ENCODE data around the gene IFT27.

IFT27 gene

GRCh38 chr22:36765943-36766450 lies 9.9 kb downstream of the IFT27 start:
- H3K4me3 ChIP-seq (replicated peaks; ENCODE audit: low read depth, low read length), result no peak overlapping the region
- DNase-seq (ENCODE audit: low read depth), result no peak
- TF ChIP-seq, protein P1, sequence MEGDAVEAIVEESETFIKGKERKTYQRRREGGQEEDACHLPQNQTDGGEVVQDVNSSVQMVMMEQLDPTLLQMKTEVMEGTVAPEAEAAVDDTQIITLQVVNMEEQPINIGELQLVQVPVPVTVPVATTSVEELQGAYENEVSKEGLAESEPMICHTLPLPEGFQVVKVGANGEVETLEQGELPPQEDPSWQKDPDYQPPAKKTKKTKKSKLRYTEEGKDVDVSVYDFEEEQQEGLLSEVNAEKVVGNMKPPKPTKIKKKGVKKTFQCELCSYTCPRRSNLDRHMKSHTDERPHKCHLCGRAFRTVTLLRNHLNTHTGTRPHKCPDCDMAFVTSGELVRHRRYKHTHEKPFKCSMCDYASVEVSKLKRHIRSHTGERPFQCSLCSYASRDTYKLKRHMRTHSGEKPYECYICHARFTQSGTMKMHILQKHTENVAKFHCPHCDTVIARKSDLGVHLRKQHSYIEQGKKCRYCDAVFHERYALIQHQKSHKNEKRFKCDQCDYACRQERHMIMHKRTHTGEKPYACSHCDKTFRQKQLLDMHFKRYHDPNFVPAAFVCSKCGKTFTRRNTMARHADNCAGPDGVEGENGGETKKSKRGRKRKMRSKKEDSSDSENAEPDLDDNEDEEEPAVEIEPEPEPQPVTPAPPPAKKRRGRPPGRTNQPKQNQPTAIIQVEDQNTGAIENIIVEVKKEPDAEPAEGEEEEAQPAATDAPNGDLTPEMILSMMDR (IDR thresholded peaks at IDR 0.05; ENCODE audit: low read length, missing control alignments), result no peak

GRCh38 chr22:36765131-36765942 lies 10.6 kb downstream of the IFT27 start:
- DNase-seq (ENCODE audit: low read depth), result no peak
- no peak overlapping the region for H3K4me3 ChIP-seq (replicated peaks; ENCODE audit: low read depth, low read length)
- TF ChIP-seq, protein P1 (IDR thresholded peaks at IDR 0.05; ENCODE audit: low read length, missing control alignments), result no peak

DNA sequence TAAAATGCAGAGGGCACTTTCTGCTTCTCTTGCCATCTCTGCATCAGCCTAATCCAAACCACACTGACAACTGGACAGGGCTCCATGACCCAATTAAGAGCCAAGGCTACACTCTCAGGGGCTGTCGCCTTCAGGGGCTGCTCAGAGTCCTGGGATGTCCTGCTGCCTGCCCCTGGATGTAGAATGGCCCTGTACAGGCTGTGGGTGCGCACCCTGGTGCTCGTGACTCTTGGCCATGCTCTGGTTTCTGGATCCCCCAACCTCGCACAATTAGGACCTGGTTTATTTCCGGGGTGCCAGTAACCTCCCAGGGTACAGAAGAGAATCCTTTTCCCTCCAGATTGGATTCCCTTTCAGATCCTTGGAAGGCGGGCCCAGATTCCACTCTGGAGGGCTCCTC lies 11.3 kb downstream of the IFT27 start:
- no peak for DNase-seq (ENCODE audit: low read depth)
- TF ChIP-seq, protein P1 (IDR thresholded peaks at IDR 0.05; ENCODE audit: low read length, missing control alignments), result no peak
- no peak overlapping the region for H3K4me3 ChIP-seq (replicated peaks; ENCODE audit: low read depth, low read length)

DNA sequence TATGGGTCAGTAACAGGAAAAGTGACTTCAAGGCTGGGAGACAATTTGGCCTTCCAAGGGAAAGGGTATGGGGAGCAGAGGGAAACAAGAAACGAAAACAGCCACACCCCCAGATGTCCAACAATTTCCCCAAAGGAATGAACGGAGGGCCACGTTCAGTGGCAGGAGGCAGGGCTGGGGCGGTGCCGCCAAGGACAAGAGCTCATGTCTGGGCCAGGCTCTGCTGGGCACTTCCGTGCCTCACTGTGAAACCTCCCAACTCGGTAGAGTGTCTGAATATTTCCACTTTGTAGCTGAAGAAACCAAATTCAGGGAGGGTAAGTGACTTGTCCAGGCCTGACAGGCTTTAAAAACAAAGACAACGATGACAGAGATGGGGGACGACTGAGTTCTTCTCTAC lies 11.9 kb downstream of the IFT27 start:
- no peak overlapping the region for H3K4me3 ChIP-seq (replicated peaks; ENCODE audit: low read depth, low read length)
- TF ChIP-seq, protein P1 (IDR thresholded peaks at IDR 0.05; ENCODE audit: low read length, missing control alignments), result no peak
- DNase-seq (ENCODE audit: low read depth), result no peak

DNA sequence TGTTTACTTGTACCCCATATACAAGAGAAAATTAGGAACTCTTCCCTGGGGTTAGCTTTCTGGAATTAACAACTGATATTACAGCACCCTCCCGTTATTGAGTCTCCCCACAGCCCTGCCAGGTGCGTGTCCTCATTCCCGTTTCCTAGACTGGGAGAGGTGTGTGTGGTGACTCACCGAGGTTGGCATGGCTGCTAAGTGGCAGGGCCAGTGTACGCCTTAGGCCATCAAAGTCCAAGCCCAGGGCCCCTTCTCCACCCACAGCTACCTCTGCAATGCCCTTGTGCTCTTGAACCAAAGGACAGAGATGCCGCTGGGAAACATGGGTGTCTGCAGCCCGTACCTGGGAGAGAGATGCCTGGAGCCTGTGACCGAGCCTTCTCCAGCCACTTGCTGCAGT lies 12.3 kb downstream of the IFT27 start:
- H3K4me3 ChIP-seq (replicated peaks; ENCODE audit: low read depth, low read length), result no peak overlapping the region
- DNase-seq (ENCODE audit: low read depth), result no peak
- TF ChIP-seq, protein P1 (IDR thresholded peaks at IDR 0.05; ENCODE audit: low read length, missing control alignments), result no peak

GRCh38 chr22:36762687-36763260 lies 13.1 kb downstream of the IFT27 start:
- DNase-seq (ENCODE audit: low read depth), result peak; percentile 45
- TF ChIP-seq, protein P1 (IDR thresholded peaks at IDR 0.05; ENCODE audit: low read length, missing control alignments), result no peak
- H3K4me3 ChIP-seq (replicated peaks; ENCODE audit: low read depth, low read length), result no peak overlapping the region

Measured in fibroblast of pulmonary artery (primary cell).